HG03575 (cell line): ENCODE measurements around the gene KCNC1.

Experiments
- ATAC-seq: cut with Tn5 transposase; IDR thresholded peaks from one replicate; pipeline ENCODE4 v1.9.1; 2021; ENCODE audit not compliant: unreplicated experiment, insufficient number of reproducible peaks, low FRiP score; ENCODE audit errors: extremely low read depth

KCNC1 gene

GRCh38 chr11:17767914-17768313, 33.3 kb downstream of the KCNC1 start:
- no peak for ATAC-seq

DNA sequence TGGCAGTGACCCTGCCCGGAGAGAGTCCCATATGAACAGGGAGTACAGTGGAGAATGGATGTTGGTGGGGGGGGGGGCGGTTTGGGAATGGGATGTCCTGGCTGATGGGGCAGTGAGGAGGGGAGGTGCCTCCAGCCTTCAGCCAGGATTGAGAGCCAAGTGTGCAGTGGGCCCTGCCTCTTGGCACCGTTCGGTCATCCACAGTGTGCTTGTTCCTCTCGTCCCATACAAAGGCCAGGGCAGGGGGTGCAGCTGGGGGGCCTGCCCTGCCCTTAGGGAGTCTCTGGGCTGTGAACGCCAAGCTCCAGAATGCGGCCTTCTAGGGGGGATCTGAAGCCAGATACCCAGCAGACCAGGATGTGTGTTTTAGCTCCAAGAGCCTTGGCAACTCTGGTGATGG, 34.0 kb downstream of the KCNC1 start:
- no peak for ATAC-seq

GRCh38 chr11:17769218-17769617, 34.6 kb downstream of the KCNC1 start:
- no peak for ATAC-seq

DNA sequence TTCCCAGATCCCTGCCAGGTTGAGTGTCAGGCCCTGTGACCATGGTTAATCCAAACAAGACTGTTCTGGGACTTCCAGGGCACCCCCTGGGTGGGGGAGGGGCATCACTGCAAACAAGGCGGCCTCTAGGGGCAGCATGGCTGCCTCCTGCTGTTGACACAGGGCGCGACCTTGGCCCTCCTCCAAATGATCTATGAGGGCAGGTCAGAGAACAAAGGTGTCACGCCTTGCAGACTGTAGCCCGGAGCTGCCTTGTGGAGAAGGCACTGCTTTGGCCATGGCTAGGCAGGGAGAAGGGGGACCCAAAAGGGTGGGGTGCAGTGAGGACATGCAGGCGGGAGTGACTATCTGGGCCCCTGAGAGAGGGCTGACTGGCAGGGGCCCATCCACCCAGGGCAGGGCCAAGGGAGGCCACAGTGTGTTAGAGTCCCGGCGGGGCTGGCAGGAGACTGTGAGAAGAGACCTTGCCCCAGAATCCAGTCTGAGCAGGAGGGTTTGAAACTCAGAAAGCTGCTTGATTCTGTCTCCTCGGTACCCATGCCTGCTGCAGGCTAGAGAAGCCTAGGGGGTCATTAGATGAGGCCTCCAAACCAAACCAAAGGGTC, 35.6 kb downstream of the KCNC1 start:
- ATAC-seq, result no peak

DNA sequence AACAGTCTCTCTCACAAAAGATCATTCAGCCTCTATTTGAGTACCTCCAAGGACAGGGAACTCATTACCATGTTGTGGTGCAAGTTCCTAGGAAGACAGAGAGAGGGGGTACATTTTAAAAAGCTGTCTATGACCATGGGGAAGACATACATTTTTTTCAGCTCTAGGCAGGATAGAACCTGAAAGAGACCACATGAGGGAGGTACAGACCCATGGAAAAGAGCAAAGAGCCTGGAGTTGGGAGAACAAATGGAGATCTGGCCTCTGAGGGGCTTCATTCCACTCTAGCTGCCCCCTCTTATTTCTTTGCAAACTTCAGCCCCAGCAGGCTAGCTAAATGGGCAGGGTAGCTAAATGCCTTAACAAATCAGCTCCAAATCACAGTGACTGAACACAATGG, 36.3 kb downstream of the KCNC1 start:
- ATAC-seq, result no peak

- no peak for ATAC-seq
Observed at GRCh38 chr11:17771415-17771814, 36.8 kb downstream of the KCNC1 start.

DNA sequence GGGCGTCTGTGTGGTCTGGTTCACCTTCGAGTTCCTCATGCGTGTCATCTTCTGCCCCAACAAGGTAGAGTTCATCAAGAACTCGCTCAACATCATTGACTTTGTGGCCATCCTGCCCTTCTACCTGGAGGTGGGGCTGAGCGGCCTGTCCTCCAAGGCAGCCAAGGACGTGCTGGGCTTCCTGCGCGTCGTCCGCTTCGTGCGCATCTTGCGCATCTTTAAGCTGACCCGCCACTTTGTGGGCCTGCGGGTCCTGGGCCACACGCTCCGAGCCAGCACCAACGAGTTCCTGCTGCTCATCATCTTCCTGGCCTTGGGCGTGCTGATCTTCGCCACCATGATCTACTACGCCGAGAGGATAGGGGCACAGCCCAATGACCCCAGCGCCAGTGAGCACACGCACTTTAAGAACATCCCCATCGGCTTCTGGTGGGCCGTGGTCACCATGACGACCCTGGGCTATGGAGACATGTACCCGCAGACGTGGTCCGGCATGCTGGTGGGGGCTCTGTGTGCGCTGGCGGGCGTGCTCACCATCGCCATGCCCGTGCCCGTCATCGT, 37.3 kb downstream of the KCNC1 start:
- no peak for ATAC-seq

GRCh38 chr11:17772704-17773600, 38.4 kb downstream of the KCNC1 start:
- ATAC-seq, result no peak

GRCh38 chr11:17773674-17774073, 39.1 kb downstream of the KCNC1 start:
- ATAC-seq, result no peak

DNA sequence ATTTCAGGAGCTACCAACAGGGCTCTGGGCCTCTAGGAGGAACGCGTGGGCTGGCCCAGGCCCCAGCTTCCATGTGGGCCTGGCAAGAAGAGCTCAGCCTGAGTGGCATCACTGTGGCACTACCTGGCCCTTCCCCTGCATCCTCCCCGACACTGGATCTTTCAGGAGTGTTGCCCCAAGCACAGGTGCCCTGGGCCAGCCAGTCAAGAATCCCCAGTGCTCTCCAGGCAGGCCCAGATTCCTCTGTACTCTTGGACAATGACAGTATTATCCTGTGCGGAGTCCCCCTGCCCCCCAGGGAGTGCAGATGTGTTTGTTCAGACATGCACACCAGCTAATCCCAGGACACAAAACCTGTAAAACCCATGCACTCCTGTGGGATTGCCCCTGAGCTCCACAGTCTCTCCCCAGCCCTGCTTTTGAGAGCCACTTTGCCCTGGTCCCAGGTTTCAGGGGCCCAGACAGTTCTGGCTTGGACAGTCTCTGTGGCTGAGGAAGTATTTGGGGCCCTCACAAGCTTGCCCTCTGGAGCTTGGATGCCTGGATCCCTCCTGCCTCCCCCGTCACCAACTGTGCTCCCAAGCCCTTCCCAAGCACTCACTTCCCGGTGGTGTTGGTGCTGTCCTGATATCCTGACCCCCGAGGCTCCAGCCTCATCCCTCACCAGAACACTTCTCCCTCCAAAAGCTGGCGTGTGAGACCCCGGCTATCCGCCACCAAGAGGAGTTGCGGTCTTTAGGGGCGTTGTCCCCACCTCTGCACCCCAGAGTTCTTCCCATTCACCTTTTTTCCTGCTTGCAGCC, 39.9 kb downstream of the KCNC1 start:
- ATAC-seq, result no peak

DNA sequence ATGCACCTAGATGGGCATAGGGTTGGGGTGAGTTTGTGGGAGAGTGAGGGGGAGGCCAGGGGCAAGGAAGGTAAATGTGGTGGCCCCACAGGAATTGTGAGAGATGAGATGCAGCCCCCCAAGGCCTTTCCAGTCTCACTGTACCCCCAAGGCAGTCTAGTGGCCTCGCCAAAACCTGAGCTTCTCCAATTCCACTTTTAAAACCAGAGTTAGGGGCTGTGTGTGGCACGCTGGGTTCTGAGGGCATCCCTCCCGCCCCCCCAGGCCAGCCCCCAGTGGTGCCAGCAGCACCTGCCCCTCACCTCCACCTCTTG, 40.4 kb downstream of the KCNC1 start:
- no peak for ATAC-seq

GRCh38 chr11:17775507-17776211, 41.1 kb downstream of the KCNC1 start:
- no peak for ATAC-seq

DNA sequence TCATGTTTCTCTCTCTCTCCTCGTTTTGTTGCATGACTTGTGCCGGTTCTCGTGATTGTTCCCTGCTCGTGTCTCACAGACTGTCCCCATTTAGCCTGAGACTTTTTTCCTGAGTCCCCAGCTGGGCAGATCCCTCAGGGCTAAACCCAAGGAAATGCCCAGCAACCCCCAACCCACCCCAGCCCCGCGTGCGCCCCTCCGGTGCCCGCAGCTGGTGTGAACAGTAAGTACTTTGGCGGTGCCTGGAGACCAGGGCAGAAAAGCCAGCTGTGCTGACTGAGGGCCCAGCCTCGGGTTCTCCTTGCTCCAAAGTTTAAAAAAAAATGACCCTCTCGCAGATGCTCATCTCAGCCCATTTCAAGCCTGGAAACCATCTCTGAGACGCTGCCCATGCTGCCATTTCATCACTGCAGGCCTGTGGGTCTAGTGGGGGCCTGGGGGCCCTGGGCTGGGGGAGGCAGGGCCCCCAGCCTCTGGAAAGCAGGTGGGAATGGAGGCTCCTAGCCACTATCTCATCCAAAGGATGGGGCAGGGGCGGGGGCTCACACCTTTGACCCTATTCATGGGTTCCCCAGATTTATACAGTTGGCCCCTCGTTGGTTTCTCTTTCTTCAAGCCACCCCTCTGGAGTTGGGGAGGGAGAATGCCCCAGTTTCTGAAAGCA, 41.8 kb downstream of the KCNC1 start:
- no peak for ATAC-seq

GRCh38 chr11:17777086-17777737, 42.6 kb downstream of the KCNC1 start:
- no peak for ATAC-seq

- ATAC-seq, result no peak
Observed at GRCh38 chr11:17777738-17778091, 43.1 kb downstream of the KCNC1 start.

DNA sequence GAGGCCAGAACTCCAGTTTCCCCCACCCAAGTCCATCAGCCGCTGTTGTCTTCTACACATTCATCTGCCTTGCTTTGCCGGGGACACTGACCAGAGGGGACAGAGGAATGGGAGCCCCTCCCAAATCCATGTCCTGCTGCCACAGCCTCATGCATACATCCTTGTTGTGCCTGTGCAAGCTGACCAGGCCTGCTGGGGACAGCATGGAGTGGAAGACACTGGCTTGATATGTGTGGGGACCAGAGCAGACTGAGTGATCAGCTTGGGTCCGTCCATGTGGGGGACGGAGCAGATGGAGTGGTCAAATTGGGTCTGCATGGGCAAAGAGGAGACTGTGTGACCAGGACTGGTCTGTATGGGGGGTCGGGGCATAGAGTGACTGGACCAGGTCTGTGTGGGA, 43.8 kb downstream of the KCNC1 start:
- ATAC-seq, result no peak

- ATAC-seq, result no peak
Observed at GRCh38 chr11:17778956-17779860, 44.6 kb downstream of the KCNC1 start.
